Brain microvascular endothelial cell (primary cell): ENCODE results near the gene PALM.
A peak's percentile ranks its signal among the peaks of the same experiment; 100 is the strongest.

Experiments
- DNase-seq: peaks from one replicate; pipeline ENCODE4 v3.0.0-alpha.2; 2020
- H3K27ac ChIP-seq: fragments of 250-450 bp; sonication (Bioruptor Pico); 2 replicates; pipeline ENCODE4 v1.5.1; 2020; ENCODE audit warnings: mild to moderate bottlenecking, moderate library complexity
- H3K27me3 ChIP-seq: fragments of 250-450 bp; sonication (Bioruptor Pico); replicated peaks from 2 replicates; pipeline ENCODE4 v1.5.1; 2020; ENCODE audit warnings: mild to moderate bottlenecking
- H3K36me3 ChIP-seq: fragments of 250-450 bp; sonication (Bioruptor Pico); replicated peaks from 2 replicates; pipeline ENCODE4 v1.5.1; 2020; ENCODE audit warnings: mild to moderate bottlenecking
- H3K4me3 ChIP-seq: 2 replicates; pipeline ENCODE4 v1.5.1; 2011; ENCODE audit warnings: low read depth, mild to moderate bottlenecking, control low read depth, low read length, moderate library complexity
- CTCF ChIP-seq: IDR thresholded peaks from 2 replicates; pipeline ENCODE4 v1.5.1; 2011; ENCODE audit warnings: low read depth, mild to moderate bottlenecking, moderate library complexity, low read length, control low read depth, inconsistent platforms; ENCODE audit errors: missing control alignments
- in situ Hi-C: cut with HindIII; loops from 2 replicates; pipeline ENCODE4 v1.10.0; 2017; ENCODE audit warnings: low sequenced_read_pairs, low pct_ligation_motif_present

Gene PALM

GRCh38 chr19:674282-675151, 34.2 kb upstream of the PALM start:
- no peak for TF ChIP-seq CTCF
- no peaks in the 10 kb centered on the region for H3K27me3 ChIP-seq
- peaks cover 7% of the 10 kb centered on the region for H3K36me3 ChIP-seq
- in situ Hi-C loops = no loop called here
- H3K27ac ChIP-seq = no peak overlapping the region
- no peak overlapping the region for H3K4me3 ChIP-seq
- no peak for DNase-seq

GRCh38 chr19:676007-676338, 32.8 kb upstream of the PALM start:
- H3K4me3 ChIP-seq = peak overlapping the region; percentile 45
- no peak for DNase-seq
- in situ Hi-C loops = no loop called here

GRCh38 chr19:676339-677105, 32.2 kb upstream of the PALM start, which contains the start of gene FSTL3:
Gene FSTL3 (plus strand): TSS chr19:676392. CDS start chr19:676424, 32 bp downstream.
- Histone ChIP-seq H3K36me3 (peaks cover 11% of the 10 kb centered on the region), H3K27ac (peak within 1 kb of the TSS; percentile 93), H3K27me3 (no peaks in the 10 kb centered on the region), H3K4me3 (peak within 1 kb of the TSS; percentile 81)
- no peak for TF ChIP-seq CTCF
- in situ Hi-C loops = no loop called here
- DNase-seq = peak; percentile 25

More at GRCh38 chr19:676007-676338, 32.8 kb upstream of the PALM start:
- H3K27ac ChIP-seq = peak overlapping the region; percentile 93
- peaks cover 7% of the 10 kb centered on the region for H3K36me3 ChIP-seq
- TF ChIP-seq CTCF = no peak
- H3K27me3 ChIP-seq = no peaks in the 10 kb centered on the region

GRCh38 chr19:677201-677600, 31.5 kb upstream of the PALM start:
- in situ Hi-C loops = no loop called here
- TF ChIP-seq CTCF = no peak
- peak overlapping the region; percentile 81 for H3K4me3 ChIP-seq
- DNase-seq = peak; percentile 83
- H3K36me3 ChIP-seq = peaks cover 12% of the 10 kb centered on the region
- H3K27me3 ChIP-seq = no peaks in the 10 kb centered on the region
- peak overlapping the region; percentile 93 for H3K27ac ChIP-seq

GRCh38 chr19:677601-678436, 30.9 kb upstream of the PALM start:
- H3K27ac ChIP-seq = peak overlapping the region; percentile 93
- TF ChIP-seq CTCF = no peak
- H3K36me3 ChIP-seq = peaks cover 12% of the 10 kb centered on the region
- no peaks in the 10 kb centered on the region for H3K27me3 ChIP-seq
- in situ Hi-C loops = no loop called here
- peak; percentile 31 for DNase-seq
- peak overlapping the region; percentile 81 for H3K4me3 ChIP-seq
